ENCODE results near the gene EPHA2. TPM values are rescaled to one million over a fixed set of nuclear protein-coding genes. Genes with fewer than 3 reads are reported as not detected.

EPHA2 gene
- total and polyA plus RNA-seq, 12 donors = 7.8 to 25.1 (median 11.3) TPM

DNA sequence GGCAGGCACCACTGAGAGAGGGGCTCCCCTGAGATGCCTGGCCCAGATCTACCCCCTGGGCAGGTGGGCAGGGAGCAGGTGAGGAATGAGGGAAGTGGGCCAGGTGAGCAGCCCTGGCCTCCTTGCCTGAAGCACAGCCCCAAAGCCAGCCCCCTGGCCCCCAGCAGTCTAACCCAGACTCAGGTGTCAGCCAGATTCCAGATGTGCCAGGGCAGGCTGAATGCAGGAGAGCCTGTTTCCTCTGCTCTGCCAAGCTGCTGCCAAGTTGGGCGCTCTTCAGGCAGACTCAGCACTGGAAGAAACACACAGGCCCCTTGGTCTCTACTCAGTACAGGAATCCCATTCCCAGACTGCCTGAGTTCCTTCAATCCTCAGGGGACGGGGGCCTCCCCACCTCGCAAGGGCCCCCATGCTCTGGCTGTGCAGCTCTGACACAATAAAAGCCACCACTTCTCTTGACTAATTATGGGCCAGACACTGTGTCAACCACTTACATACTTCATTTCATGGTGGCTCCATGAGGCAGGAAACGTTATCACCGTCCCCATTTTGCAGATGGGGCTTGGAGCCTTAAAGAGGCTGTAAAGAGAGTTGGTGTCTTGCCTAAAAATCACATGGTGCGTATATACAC lies 36.2 kb upstream of the EPHA2 start:
- ATAC-seq (peak in 1 of 8 donors; percentile 19), DNase-seq (no peak)
- no peaks in the 10 kb centered on the region for H3K9me3 ChIP-seq
- H3K36me3 ChIP-seq = no peaks in the 10 kb centered on the region
- peaks cover 0 to 36% (median 8%) of the 10 kb centered on the region in 9 donors for H3K4me1 ChIP-seq
- intact Hi-C loops (cut with DNase I) = loop anchor here in 1 of 10 donors (5.0 kb wide), 1 partner anchor 50 kb away; no protein-coding TSS in a partner anchor
- no peak overlapping the region for H3K4me3 ChIP-seq
- H3K27me3 ChIP-seq = no peaks in the 10 kb centered on the region
- 80% methylated on average over 6 of the region's 6 CpGs for WGBS, 2 donors
- H3K27ac ChIP-seq = no peak overlapping the region
- TF ChIP-seq, protein P1, sequence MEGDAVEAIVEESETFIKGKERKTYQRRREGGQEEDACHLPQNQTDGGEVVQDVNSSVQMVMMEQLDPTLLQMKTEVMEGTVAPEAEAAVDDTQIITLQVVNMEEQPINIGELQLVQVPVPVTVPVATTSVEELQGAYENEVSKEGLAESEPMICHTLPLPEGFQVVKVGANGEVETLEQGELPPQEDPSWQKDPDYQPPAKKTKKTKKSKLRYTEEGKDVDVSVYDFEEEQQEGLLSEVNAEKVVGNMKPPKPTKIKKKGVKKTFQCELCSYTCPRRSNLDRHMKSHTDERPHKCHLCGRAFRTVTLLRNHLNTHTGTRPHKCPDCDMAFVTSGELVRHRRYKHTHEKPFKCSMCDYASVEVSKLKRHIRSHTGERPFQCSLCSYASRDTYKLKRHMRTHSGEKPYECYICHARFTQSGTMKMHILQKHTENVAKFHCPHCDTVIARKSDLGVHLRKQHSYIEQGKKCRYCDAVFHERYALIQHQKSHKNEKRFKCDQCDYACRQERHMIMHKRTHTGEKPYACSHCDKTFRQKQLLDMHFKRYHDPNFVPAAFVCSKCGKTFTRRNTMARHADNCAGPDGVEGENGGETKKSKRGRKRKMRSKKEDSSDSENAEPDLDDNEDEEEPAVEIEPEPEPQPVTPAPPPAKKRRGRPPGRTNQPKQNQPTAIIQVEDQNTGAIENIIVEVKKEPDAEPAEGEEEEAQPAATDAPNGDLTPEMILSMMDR (IDR thresholded peaks at IDR 0.05) = no peak

DNA sequence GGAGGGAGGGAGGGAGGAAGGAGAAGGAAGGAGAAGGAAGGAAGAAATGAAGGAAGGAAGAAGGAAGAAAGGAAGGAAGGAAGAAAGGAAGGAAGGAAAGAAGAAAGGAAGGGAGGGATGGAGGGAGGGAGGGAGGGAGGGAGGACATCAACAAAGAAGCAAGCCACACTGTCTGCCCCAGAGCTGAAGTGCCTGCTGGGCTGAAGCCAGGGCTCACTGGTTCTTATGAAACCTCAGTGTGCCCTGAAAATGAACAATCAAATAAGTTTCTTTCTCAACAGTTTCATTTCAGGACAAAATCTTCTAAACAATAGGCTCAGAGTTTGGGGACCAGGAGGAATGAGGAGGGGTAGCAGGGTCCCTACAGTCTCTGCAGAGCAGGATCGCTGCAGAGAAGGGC lies 35.4 kb upstream of the EPHA2 start:
- Histone ChIP-seq H3K27ac (no peak overlapping the region), H3K36me3 (no peaks in the 10 kb centered on the region), H3K27me3 (no peaks in the 10 kb centered on the region), H3K9me3 (no peaks in the 10 kb centered on the region), H3K4me3 (no peak overlapping the region), H3K4me1 (peaks cover 0 to 36% (median 8%) of the 10 kb centered on the region in 9 donors)
- TF ChIP-seq, protein P1 (IDR thresholded peaks at IDR 0.05) = no peak
- DNase-seq (no peak), ATAC-seq (no peak)
- intact Hi-C loops (cut with DNase I) = loop anchor here in 1 of 10 donors (5.0 kb wide), 1 partner anchor 51 kb away; no protein-coding TSS in a partner anchor
- WGBS, 2 donors = 76 to 88% methylated on average over 1 of the region's 1 CpG

DNA sequence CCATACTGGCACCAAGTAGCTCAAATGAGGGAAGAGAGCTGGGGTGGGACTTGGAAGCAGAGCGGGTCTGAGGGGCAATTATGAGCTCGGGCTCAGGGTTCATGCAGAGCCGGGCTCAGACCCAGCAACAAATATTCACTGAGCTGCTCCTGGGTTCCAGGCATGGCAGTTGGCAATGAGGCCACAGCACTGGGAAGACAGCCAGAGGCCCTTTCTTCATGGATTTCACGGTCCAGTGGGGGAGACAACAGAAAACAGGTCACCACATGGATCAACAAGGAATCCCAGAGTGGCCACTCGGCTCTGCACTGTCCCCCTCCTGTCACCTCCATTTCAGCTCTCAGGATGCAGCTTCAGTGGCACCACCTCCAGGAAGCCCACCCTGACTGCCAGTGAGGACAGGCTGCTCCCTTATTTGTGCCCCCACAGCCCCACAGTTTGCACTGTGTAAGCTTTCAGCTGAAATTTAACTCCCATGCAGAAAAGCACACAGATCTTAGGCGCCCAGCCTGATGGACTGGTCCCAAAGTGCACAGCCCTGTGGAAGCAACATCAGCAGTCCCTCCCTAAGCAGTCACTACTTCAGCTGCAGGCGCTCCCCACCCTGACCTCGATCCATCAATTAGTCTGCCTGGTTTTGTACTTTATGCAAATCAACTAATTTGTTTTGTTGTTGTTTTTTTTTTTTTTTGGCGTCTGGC lies 34.2 kb upstream of the EPHA2 start:
- no peaks in the 10 kb centered on the region for H3K9me3 ChIP-seq
- no peak for DNase-seq
- H3K27ac ChIP-seq = no peak overlapping the region
- no peaks in the 10 kb centered on the region for H3K27me3 ChIP-seq
- WGBS, 2 donors = 62 to 65% methylated on average over 9 of the region's 9 CpGs
- H3K4me3 ChIP-seq = no peak overlapping the region
- intact Hi-C loops (cut with DNase I) = loop anchor here in 5 of 10 donors (2.0 to 10.0 kb wide), 6 partner anchors 38 to 188 kb away; partner anchors contain the start of gene SRARP (in 2 of the 5)
- no peak for ATAC-seq
- H3K4me1 ChIP-seq = peaks cover 0 to 36% (median 8%) of the 10 kb centered on the region in 9 donors
- H3K36me3 ChIP-seq = no peaks in the 10 kb centered on the region
- TF ChIP-seq, protein P1 (IDR thresholded peaks at IDR 0.05) = no peak

DNA sequence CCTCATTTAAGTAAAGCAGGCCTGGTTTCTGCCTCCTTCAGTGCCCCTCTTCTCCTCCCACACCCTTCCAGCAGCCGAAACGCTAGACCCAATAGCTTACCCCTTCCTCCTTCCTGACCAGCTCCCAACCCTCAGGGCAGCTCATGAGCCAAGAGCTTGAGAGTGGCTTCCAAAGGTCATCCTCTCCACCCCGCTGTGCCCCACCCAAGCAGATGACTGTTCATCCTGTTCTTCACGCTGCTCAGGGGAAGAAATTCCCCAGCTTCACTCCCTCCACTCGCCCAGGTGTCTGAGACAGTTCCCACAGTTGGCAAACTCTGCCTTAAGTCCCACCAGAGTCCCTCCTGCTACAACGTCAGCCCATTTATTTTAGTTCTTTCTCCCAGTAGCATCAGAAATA lies 33.1 kb upstream of the EPHA2 start:
- no peak for DNase-seq
- WGBS, 2 donors = 41 to 49% methylated on average over 6 of the region's 6 CpGs
- no peak overlapping the region for H3K27ac ChIP-seq
- H3K4me3 ChIP-seq = no peak overlapping the region
- TF ChIP-seq, protein P1 (IDR thresholded peaks at IDR 0.05) = no peak
- intact Hi-C loops (cut with DNase I) = loop anchor here in 4 of 10 donors (2.0 to 10.0 kb wide), 6 partner anchors 37 to 187 kb away; partner anchors contain the start of gene SRARP (in 2 of the 4)
- no peaks in the 10 kb centered on the region for H3K9me3 ChIP-seq
- H3K4me1 ChIP-seq = peaks cover 0 to 36% (median 8%) of the 10 kb centered on the region in 9 donors
- no peaks in the 10 kb centered on the region for H3K36me3 ChIP-seq
- peak in 4 of 8 donors; percentile 24 to 44 (median 31) for ATAC-seq
- no peaks in the 10 kb centered on the region for H3K27me3 ChIP-seq

Measured in heart right ventricle (tissue), 16 donors.